ENCODE measurements around the gene PIEZO1.

DNA sequence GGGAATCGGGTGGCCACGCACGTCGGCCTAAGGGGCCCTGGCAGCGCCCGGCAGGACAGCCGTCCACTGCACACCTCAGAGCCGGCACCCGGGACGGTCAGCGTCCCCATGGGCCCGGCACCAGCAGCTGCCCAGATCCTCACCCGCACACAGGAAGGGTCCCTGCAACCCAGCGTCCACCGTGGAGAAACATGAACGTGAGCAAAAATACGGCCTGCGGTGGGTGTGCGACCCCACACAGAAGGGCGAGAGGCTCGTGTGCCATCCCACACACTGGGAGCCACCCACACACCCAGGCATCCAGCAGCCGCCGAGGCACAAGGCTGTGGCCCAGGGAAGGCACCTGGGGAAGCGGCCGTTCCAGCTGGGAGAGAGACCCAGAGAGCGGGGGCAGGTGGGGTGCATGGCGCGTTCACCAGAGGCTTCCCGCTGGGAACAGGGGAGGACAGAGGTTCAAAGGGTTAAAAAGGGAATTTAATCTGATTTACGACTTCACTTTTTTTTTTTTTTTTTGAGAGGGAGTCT is 6.4 kb downstream of the PIEZO1 start:
- TF ChIP-seq POLR2A (IDR thresholded peaks at IDR 0.05): no peak
- TF ChIP-seq, protein P1, sequence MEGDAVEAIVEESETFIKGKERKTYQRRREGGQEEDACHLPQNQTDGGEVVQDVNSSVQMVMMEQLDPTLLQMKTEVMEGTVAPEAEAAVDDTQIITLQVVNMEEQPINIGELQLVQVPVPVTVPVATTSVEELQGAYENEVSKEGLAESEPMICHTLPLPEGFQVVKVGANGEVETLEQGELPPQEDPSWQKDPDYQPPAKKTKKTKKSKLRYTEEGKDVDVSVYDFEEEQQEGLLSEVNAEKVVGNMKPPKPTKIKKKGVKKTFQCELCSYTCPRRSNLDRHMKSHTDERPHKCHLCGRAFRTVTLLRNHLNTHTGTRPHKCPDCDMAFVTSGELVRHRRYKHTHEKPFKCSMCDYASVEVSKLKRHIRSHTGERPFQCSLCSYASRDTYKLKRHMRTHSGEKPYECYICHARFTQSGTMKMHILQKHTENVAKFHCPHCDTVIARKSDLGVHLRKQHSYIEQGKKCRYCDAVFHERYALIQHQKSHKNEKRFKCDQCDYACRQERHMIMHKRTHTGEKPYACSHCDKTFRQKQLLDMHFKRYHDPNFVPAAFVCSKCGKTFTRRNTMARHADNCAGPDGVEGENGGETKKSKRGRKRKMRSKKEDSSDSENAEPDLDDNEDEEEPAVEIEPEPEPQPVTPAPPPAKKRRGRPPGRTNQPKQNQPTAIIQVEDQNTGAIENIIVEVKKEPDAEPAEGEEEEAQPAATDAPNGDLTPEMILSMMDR (IDR thresholded peaks at IDR 0.05): no peak
